Measurements from ENCODE around the gene ALOXE3.
A peak's percentile ranks its signal among the peaks of the same experiment; 100 is the strongest.
"Not testable (repeated sequence)": the region's sequence is repeated elsewhere in the genome, so short reads cannot be mapped to it uniquely, and the experiment has no call there.

ALOXE3 gene

DNA sequence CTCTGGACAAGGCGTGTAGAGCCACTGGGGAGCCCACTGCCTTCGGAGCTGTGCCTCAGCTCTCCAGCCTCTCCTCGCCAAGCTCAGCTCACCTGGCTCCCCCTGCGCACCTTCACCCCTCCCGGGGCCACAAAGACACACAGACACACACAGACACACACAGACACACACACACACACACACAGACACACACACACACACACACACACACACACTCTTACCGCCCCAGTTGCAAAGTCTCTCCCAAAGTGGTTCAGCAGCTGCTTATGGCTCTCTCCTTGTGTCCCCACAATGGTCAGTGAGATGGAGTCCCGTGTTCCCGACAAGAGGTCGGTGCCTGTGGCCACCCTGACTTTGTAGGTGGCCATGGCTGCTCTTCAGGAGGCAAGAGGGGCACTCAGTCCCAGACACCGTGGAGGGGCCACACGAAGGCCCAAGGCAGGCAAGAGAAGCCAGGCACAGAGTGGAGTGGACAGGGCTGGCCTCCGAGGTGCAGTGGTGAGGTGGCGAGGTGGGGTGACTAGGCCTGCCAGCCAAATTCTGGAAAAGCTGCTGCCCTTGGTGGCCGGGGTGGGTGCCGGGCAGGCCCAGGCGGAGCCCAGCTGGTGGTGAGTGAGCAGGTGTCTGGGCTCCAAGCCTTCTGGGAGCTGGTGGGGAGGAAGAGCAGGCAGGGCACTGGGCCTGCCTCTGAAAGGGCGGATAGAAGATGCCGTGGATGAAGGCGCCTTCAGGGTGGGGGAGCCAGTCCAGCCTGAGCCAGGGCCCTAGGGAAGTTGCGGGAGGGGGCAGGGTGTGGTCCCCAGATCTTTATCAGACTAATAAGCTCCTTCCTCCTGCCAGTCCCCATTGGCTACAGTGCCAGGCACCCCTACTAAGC lies 31.0 kb downstream of the ALOXE3 start, which contains the start of gene ALOX12B:
Gene ALOX12B, minus strand, starts transcription at position 642 of the 877 bp plus-strand sequence. Its CDS starts 274 bp downstream, at position 368.
- no peak within 1 kb of the TSS for H3K4me3 ChIP-seq (ENCODE audit: extremely low read depth, insufficient read depth, low read length, poor library complexity, severe bottlenecking)
- no peak within 1 kb of the TSS for H3K27ac ChIP-seq (ENCODE audit: low read depth, low read length, severe bottlenecking)
- H3K36me3 ChIP-seq (ENCODE audit: control insufficient read depth, insufficient read depth, low read length) = no peaks in the 10 kb centered on the region
- WGBS, 2 experiments (ENCODE audit: insufficient coverage in 2 of 2) = 86 to 88% methylated on average over 11 to 18 of the region's 20 CpGs
- no peaks in the 10 kb centered on the region for H3K4me1 ChIP-seq (ENCODE audit: control insufficient read depth, insufficient read depth, low read length, poor library complexity, severe bottlenecking)
- H3K9me3 ChIP-seq (ENCODE audit: control insufficient read depth, low read length) = no peaks in the 10 kb centered on the region

DNA sequence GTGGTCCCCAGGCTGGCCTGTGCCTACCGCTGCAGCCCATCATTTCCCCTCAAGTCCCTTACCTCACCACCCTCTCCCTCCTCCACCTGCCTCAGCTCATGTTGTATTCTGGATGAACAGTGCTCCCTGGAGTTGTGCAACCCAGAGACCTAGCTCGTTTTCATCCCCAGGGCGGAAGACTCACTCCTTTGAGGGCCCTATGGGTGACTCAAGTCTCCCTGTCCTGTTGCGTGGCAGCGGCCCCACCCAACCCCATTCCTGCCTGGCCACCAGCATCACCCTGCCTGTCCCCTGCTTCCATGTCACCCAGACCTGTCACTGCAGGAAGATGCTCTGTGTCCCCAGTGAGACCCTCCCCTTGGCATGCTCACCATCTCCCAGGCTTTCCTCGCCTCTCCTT lies 34.1 kb downstream of the ALOXE3 start:
- 80 to 88% methylated on average over 5 of the region's 6 CpGs for WGBS, 2 experiments (ENCODE audit: insufficient coverage in 2 of 2)
- H3K36me3 ChIP-seq (ENCODE audit: control insufficient read depth, insufficient read depth, low read length) = no peaks in the 10 kb centered on the region

DNA sequence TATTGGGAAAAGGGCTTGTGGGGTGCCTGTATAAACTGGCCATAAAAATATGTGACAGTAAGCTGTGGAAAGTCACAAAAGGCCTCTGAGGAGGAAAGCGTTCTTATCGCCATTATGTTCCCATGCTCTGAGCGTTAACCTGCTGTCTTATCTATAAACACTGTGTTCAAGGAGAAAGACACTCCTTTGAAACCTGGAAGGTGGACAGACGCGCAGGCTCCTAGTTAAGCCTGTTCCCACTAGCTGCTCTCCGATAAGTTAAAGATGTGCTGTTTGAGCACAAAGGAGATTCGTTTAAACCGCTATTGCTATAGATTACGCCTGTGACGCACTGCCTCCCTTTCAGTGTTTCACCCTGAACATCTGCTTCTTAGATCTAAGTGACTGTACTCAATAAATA lies 36.0 kb downstream of the ALOXE3 start:
- no peaks in the 10 kb centered on the region for H3K9me3 ChIP-seq (ENCODE audit: control insufficient read depth, low read length)
- no peak overlapping the region for H3K27ac ChIP-seq (ENCODE audit: low read depth, low read length, severe bottlenecking)
- no peaks in the 10 kb centered on the region for H3K4me1 ChIP-seq (ENCODE audit: control insufficient read depth, insufficient read depth, low read length, poor library complexity, severe bottlenecking)
- no peaks in the 10 kb centered on the region for H3K36me3 ChIP-seq (ENCODE audit: control insufficient read depth, insufficient read depth, low read length)
- no peak overlapping the region for H3K4me3 ChIP-seq (ENCODE audit: extremely low read depth, insufficient read depth, low read length, poor library complexity, severe bottlenecking)
- WGBS, 2 experiments (ENCODE audit: insufficient coverage in 2 of 2) = 97 to 98% methylated on average over 9 of the region's 10 CpGs

More for the DNA sequence above, 34.1 kb downstream of the ALOXE3 start:
- H3K27ac ChIP-seq (ENCODE audit: low read depth, low read length, severe bottlenecking) = no peak overlapping the region
- H3K9me3 ChIP-seq (ENCODE audit: control insufficient read depth, low read length) = no peaks in the 10 kb centered on the region
- no peaks in the 10 kb centered on the region for H3K4me1 ChIP-seq (ENCODE audit: control insufficient read depth, insufficient read depth, low read length, poor library complexity, severe bottlenecking)
- H3K4me3 ChIP-seq (ENCODE audit: extremely low read depth, insufficient read depth, low read length, poor library complexity, severe bottlenecking) = no peak overlapping the region

DNA sequence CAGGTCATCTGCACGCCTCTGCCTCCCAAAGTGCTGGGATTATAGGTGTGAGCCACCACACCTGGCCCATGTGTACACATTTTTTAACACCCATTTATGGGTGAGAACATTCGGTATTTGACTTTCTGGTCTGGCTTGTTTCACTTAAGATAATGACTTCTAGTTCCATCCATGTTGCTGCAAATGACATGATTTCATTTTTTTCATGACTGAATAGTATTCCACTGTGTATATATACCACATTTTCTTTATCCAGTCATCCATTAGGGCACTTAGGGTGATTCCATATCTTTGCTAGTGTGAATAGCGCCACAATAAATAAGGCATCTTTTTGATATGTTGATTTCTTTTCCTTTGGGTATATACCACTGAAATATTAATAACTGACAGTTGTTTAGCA lies 36.4 kb downstream of the ALOXE3 start:
- Histone ChIP-seq H3K4me3 (ENCODE audit: extremely low read depth, insufficient read depth, low read length, poor library complexity, severe bottlenecking) (no peak overlapping the region), H3K36me3 (ENCODE audit: control insufficient read depth, insufficient read depth, low read length) (no peaks in the 10 kb centered on the region), H3K27ac (ENCODE audit: low read depth, low read length, severe bottlenecking) (no peak overlapping the region), H3K4me1 (ENCODE audit: control insufficient read depth, insufficient read depth, low read length, poor library complexity, severe bottlenecking) (no peaks in the 10 kb centered on the region), H3K9me3 (ENCODE audit: control insufficient read depth, low read length) (no peaks in the 10 kb centered on the region)
- WGBS, 2 experiments (ENCODE audit: insufficient coverage in 2 of 2) = 75% methylated on average over 1 of the region's 3 CpGs; no CpG with 5 or more reads in 1 of the 2 experiments

DNA sequence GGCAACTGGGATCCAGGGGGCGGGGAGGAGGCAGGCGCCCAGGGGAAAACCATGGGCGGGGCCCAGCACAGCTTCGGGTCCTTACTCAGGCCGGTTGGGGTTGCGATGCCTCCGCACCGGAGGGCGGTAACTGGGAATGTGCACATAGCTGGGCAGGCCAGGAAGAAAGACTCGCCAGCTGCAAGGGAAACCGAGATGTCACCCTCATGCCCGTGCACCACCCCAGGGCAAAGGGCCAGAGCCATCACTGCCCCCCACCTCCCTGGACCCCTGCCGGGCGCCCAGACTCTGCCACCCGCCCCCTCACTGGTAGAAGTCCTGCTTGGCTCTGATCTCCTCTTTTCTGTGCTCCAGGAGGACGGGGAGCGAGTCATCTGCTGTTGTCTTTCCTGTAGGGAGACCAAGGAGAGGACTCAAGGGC lies 37.5 kb downstream of the ALOXE3 start:
- no peak overlapping the region for H3K4me3 ChIP-seq (ENCODE audit: extremely low read depth, insufficient read depth, low read length, poor library complexity, severe bottlenecking)
- H3K36me3 ChIP-seq (ENCODE audit: control insufficient read depth, insufficient read depth, low read length) = no peaks in the 10 kb centered on the region
- no peak overlapping the region for H3K27ac ChIP-seq (ENCODE audit: low read depth, low read length, severe bottlenecking)
- WGBS, 2 experiments (ENCODE audit: insufficient coverage in 2 of 2) = 78 to 80% methylated on average over 6 to 16 of the region's 17 CpGs
- H3K4me1 ChIP-seq (ENCODE audit: control insufficient read depth, insufficient read depth, low read length, poor library complexity, severe bottlenecking) = no peaks in the 10 kb centered on the region
- no peaks in the 10 kb centered on the region for H3K9me3 ChIP-seq (ENCODE audit: control insufficient read depth, low read length)

DNA sequence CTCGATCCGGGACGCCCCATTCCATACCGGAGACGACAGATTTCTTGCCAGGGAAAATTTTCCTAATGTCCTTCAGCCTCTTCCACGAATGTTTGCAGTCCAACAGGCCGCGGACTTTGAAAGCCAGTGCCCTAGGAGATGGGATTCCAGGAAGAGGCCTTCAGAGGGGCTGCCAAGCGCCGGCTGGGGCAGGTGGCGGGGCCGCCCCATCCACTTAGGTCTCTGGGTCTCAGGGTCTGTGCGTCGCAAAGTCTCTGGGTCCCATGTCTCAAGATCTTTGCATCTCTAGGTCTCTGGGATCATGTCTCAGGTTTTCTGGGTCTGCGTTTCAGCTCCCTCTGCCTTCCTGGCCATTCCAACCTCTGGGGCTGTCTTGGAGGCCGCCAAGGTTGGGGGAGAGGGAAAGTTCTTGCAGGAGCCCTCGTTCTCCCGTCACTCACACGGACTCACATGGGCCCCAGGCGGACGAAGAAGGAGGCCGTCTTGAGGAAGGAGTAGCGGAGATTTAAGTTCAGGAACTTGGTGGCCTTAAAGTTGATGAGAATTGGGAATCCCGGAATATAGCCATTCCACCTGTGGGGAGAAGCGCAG lies 38.0 kb downstream of the ALOXE3 start:
- no peaks in the 10 kb centered on the region for H3K4me1 ChIP-seq (ENCODE audit: control insufficient read depth, insufficient read depth, low read length, poor library complexity, severe bottlenecking)
- WGBS, 2 experiments (ENCODE audit: insufficient coverage in 2 of 2) = 37 to 50% methylated on average over 21 to 22 of the region's 25 CpGs
- no peaks in the 10 kb centered on the region for H3K9me3 ChIP-seq (ENCODE audit: control insufficient read depth, low read length)
- peak overlapping the region; percentile 37 for H3K4me3 ChIP-seq (ENCODE audit: extremely low read depth, insufficient read depth, low read length, poor library complexity, severe bottlenecking)
- H3K36me3 ChIP-seq (ENCODE audit: control insufficient read depth, insufficient read depth, low read length) = no peaks in the 10 kb centered on the region
- H3K27ac ChIP-seq (ENCODE audit: low read depth, low read length, severe bottlenecking) = no peak overlapping the region

DNA sequence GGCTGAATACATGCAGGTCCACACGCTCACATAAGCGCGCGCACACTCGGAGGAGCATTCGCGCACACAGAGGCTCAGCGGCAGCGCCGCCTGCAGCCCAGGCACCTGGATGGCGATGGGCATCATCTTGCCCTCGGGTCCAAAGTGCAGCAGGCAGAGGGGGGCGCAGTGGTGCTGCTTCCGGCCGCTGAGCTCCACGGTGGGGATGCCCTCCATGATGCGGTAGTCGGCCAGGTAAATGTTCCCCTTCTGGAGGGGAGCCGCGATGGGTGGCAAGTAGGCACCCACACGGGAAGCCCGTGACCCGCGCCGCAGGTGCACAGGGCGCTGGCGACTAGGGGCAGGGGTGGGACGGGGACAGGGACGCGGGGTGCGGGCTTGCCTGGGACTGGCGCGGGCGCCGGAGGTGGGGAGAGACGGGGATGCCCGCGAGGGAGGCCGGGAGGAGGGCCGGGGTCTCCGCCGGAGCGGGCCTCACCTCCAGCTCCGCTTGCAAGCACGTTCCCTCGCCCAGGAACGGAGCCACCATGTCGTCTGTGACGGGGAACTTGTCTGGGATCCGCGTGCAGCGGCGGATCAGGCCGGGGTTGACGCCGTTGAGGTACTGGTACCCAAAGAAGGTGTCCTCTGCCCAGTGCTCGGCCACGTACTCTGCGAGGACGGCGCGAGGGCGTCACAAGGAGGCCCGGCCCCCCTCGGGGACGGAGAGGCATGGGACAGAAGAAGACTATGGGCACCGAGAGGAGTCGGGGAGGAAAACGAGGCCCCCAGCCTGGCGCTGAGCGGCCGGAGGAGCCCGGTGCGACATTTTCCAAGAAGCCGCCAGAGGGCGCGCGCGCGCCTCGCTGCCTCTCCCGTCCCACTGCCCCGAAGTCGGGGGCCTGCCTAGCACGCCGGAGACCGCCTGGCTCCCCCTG lies 38.8 kb downstream of the ALOXE3 start:
- H3K27ac ChIP-seq (ENCODE audit: low read depth, low read length, severe bottlenecking) = no peak overlapping the region
- H3K36me3 ChIP-seq (ENCODE audit: control insufficient read depth, insufficient read depth, low read length) = no peaks in the 10 kb centered on the region
- H3K4me1 ChIP-seq (ENCODE audit: control insufficient read depth, insufficient read depth, low read length, poor library complexity, severe bottlenecking) = no peaks in the 10 kb centered on the region
- peak overlapping the region; percentile 37 for H3K4me3 ChIP-seq (ENCODE audit: extremely low read depth, insufficient read depth, low read length, poor library complexity, severe bottlenecking)
- H3K9me3 ChIP-seq (ENCODE audit: control insufficient read depth, low read length) = no peaks in the 10 kb centered on the region
- 2% methylated on average over 82 to 87 of the region's 87 CpGs for WGBS, 2 experiments (ENCODE audit: insufficient coverage in 2 of 2)

DNA sequence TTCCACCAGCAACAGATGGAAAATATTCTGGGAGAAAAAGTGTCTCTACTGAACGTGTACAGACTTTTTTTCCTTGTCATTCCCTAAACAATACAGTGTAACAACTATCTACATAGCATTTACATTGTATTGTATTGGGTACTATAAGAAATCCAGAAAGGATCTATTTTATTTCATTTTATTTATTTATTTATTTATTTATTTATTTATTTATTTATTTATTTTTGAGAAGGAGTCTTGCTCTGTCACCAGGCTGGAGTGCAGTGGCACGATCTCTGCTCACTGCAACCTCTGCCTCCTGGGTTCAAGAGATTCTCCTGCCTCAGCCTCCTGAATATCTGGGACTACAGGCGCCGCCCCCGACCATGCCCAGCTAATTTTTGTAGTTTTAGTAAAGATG lies 40.4 kb downstream of the ALOXE3 start:
- H3K4me3 ChIP-seq (ENCODE audit: extremely low read depth, insufficient read depth, low read length, poor library complexity, severe bottlenecking); H3K9me3 ChIP-seq (ENCODE audit: control insufficient read depth, low read length); H3K4me1 ChIP-seq (ENCODE audit: control insufficient read depth, insufficient read depth, low read length, poor library complexity, severe bottlenecking); H3K36me3 ChIP-seq (ENCODE audit: control insufficient read depth, insufficient read depth, low read length); H3K27ac ChIP-seq (ENCODE audit: low read depth, low read length, severe bottlenecking): not testable (repeated sequence)
- 84 to 100% methylated on average over 2 to 4 of the region's 5 CpGs for whole genome bisulfite sequencing, 2 experiments (ENCODE audit: insufficient coverage in 2 of 2)

DNA sequence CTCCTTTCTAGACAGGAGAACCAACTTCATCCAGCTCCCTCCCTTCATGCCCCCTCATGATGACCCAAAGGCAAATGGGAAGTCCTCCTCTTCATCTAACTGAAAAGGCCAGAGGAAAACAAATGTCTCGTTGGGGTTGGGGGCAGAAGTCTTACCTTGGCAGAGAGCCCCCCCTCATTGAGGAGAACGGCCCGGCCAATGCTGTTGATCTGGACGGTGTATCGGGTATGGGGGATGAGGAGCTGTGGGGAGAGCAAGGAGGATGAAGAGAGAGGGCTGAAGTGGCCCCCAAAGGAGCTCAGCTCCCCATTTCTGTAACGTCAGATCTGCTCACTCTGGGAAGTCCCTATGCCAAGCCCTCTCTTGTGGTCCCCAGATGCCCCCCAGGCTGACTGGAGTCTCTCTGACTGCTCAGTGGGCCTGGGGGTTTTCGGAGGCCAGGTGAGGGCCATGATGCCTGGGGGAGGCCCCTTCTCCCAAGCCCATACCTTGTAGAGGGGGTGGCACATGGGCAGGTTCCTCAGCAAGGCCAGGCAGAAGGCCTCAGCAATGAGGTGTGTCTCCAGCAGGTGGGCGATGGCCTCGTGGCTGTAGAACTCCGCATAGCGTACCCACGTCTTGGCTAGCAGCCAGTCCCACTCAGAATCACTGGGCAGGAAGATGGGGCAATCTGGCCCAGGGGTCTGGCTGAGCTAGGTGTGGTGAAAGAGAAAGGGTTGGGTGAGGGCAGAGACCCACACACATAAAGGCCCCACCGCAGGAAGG lies 41.6 kb downstream of the ALOXE3 start:
- Histone ChIP-seq H3K4me3 (ENCODE audit: extremely low read depth, insufficient read depth, low read length, poor library complexity, severe bottlenecking) (no peak overlapping the region), H3K9me3 (ENCODE audit: control insufficient read depth, low read length) (no peaks in the 10 kb centered on the region), H3K4me1 (ENCODE audit: control insufficient read depth, insufficient read depth, low read length, poor library complexity, severe bottlenecking) (peaks cover 2% of the 10 kb centered on the region), H3K36me3 (ENCODE audit: control insufficient read depth, insufficient read depth, low read length) (no peaks in the 10 kb centered on the region), H3K27ac (ENCODE audit: low read depth, low read length, severe bottlenecking) (no peak overlapping the region)
- 90 to 93% methylated on average over 11 to 12 of the region's 13 CpGs for WGBS, 2 experiments (ENCODE audit: insufficient coverage in 2 of 2)
